H9 (cell line): ENCODE measurements around the gene FOXI2. TPM values are rescaled to one million over a fixed set of nuclear protein-coding genes. Genes with fewer than 3 reads are reported as not detected.
A peak's percentile ranks its signal among the peaks of the same experiment; 100 is the strongest.

Experiments
- DNase-seq: peaks from one replicate; pipeline ENCODE4 v3.0.0-alpha.2; 2017
- H2AFZ ChIP-seq: one replicate; pipeline ENCODE4 v1.6.1; 2013; ENCODE audit warnings: mild to moderate bottlenecking, low read length, control low read depth, moderate library complexity
- H2AK5ac ChIP-seq: 2 replicates; pipeline ENCODE4 v1.6.1; 2013; ENCODE audit warnings: low read length, control low read depth, mixed read lengths; ENCODE audit not compliant: insufficient read length
- H2BK120ac ChIP-seq: one replicate; pipeline ENCODE4 v1.6.1; 2013; ENCODE audit warnings: low read depth, mild to moderate bottlenecking, low read length, control low read depth, inconsistent platforms; ENCODE audit not compliant: poor library complexity, severe bottlenecking
- H2BK12ac ChIP-seq: 2 replicates; pipeline ENCODE4 v1.6.1; 2013; ENCODE audit warnings: low read length, control low read depth, mixed read lengths, low read depth; ENCODE audit not compliant: insufficient read length
- H2BK15ac ChIP-seq: 2 replicates; pipeline ENCODE4 v1.6.1; 2013; ENCODE audit warnings: low read depth, low read length, control low read depth
- H2BK20ac ChIP-seq: one replicate; pipeline ENCODE4 v1.6.1; 2013; ENCODE audit warnings: low read depth, mild to moderate bottlenecking, low read length, control low read depth, inconsistent platforms; ENCODE audit not compliant: poor library complexity, severe bottlenecking
- H2BK5ac ChIP-seq: 2 replicates; pipeline ENCODE4 v1.6.1; 2013; ENCODE audit warnings: low read length, control low read depth, mixed read lengths; ENCODE audit not compliant: insufficient read length
- H3K14ac ChIP-seq: 2 replicates; pipeline ENCODE4 v1.6.1; 2013; ENCODE audit warnings: low read length, control low read depth; ENCODE audit not compliant: insufficient read depth
- H3K18ac ChIP-seq: 2 replicates; pipeline ENCODE4 v1.6.1; 2013; ENCODE audit warnings: low read depth, mild to moderate bottlenecking, mixed read lengths, low read length, control low read depth; ENCODE audit not compliant: insufficient read length
- H3K23ac ChIP-seq: 2 replicates; pipeline ENCODE4 v1.6.1; 2013; ENCODE audit warnings: low read length, control low read depth, mixed read lengths, low read depth; ENCODE audit not compliant: insufficient read length
- H3K23me2 ChIP-seq: 2 replicates; pipeline ENCODE4 v1.6.1; 2013; ENCODE audit warnings: low read depth, mild to moderate bottlenecking, mixed read lengths, low read length, control low read depth; ENCODE audit not compliant: insufficient read length, poor library complexity, severe bottlenecking
- H3K27ac ChIP-seq: 2 replicates; pipeline ENCODE4 v1.5.1; 2013; ENCODE audit warnings: low read length, control low read depth, mixed read lengths, low read depth; ENCODE audit not compliant: insufficient read length
- H3K27me3 ChIP-seq: 2 replicates; pipeline ENCODE4 v1.6.1; 2013; ENCODE audit warnings: low read length, control low read depth, inconsistent platforms; ENCODE audit not compliant: insufficient read depth
- H3K4ac ChIP-seq: 2 replicates; pipeline ENCODE4 v1.6.1; 2013; ENCODE audit warnings: low read depth, mild to moderate bottlenecking, control low read depth, inconsistent platforms, low read length, moderate library complexity
- H3K4me1 ChIP-seq: 2 replicates; pipeline ENCODE4 v1.6.1; 2013; ENCODE audit warnings: low read length, control low read depth, inconsistent platforms; ENCODE audit not compliant: insufficient read depth
- H3K4me2 ChIP-seq: 2 replicates; pipeline ENCODE4 v1.6.1; 2013; ENCODE audit warnings: low read length, control low read depth, mixed read lengths; ENCODE audit not compliant: insufficient read length, insufficient read depth
- H3K56ac ChIP-seq: 2 replicates; pipeline ENCODE4 v1.6.1; 2013; ENCODE audit warnings: low read depth, mild to moderate bottlenecking, mixed read lengths, low read length, control low read depth; ENCODE audit not compliant: insufficient read length
- H3K79me1 ChIP-seq: 2 replicates; pipeline ENCODE4 v1.6.1; 2013; ENCODE audit warnings: low read depth, mild to moderate bottlenecking, moderate library complexity, low read length, control low read depth, inconsistent platforms; ENCODE audit not compliant: insufficient read depth, poor library complexity, severe bottlenecking
- H3K79me2 ChIP-seq: 2 replicates; pipeline ENCODE4 v1.6.1; 2013; ENCODE audit warnings: low read length, control low read depth, inconsistent platforms; ENCODE audit not compliant: insufficient read depth
- H3K9ac ChIP-seq: 2 replicates; pipeline ENCODE4 v1.6.1; 2013; ENCODE audit warnings: low read length, control low read depth, mixed read lengths; ENCODE audit not compliant: insufficient read length; ENCODE audit errors: extremely low read depth
- H3K9me3 ChIP-seq: one replicate; pipeline ENCODE4 v1.6.1; 2013; ENCODE audit warnings: low read depth, low read length, inconsistent platforms; ENCODE audit not compliant: control insufficient read depth
- H3T11ph ChIP-seq: one replicate; pipeline ENCODE4 v1.6.1; 2013; ENCODE audit warnings: mild to moderate bottlenecking, low read length, control low read depth, inconsistent platforms
- H4K20me1 ChIP-seq: one replicate; pipeline ENCODE4 v1.6.1; 2013; ENCODE audit not compliant: control insufficient read depth, insufficient read length, insufficient read depth
- H4K5ac ChIP-seq: 2 replicates; pipeline ENCODE4 v1.6.1; 2013; ENCODE audit warnings: low read depth, mild to moderate bottlenecking, mixed read lengths, low read length, control low read depth; ENCODE audit not compliant: insufficient read length
- H4K8ac ChIP-seq: replicated peaks from 2 replicates; pipeline ENCODE4 v1.6.1; 2013; ENCODE audit warnings: low read length, control low read depth, mixed read lengths, low read depth; ENCODE audit not compliant: insufficient read length
- H4K91ac ChIP-seq: 2 replicates; pipeline ENCODE4 v1.6.1; 2013; ENCODE audit warnings: low read depth, mild to moderate bottlenecking, moderate library complexity, mixed read lengths, low read length, control low read depth; ENCODE audit not compliant: insufficient read length
- H3K27ac Mint-ChIP-seq, 3 experiments: 2 replicates in 2 of 3; 3 replicates in 1 of 3; pipeline ENCODE4 v1.8.0; 2020 to 2021; ENCODE audit warnings: mixed read lengths in 3 of 3, mild to moderate bottlenecking in 1 of 3, moderate library complexity in 1 of 3
- H3K27me3 Mint-ChIP-seq: 2 replicates; pipeline ENCODE4 v1.8.0; 2021; ENCODE audit warnings: low read depth, mild to moderate bottlenecking, moderate library complexity, mixed read lengths
- H3K36me3 Mint-ChIP-seq, 3 experiments: 2 replicates in 2 of 3; 3 replicates in 1 of 3; pipeline ENCODE4 v1.8.0; 2020 to 2021; ENCODE audit warnings: low read depth in 3 of 3, mixed read lengths in 3 of 3; ENCODE audit not compliant: insufficient read depth in 1 of 3
- H3K4me1 Mint-ChIP-seq, 2 experiments: 2 replicates each; pipeline ENCODE4 v1.8.0; 2020; ENCODE audit warnings: mixed read lengths in 2 of 2
- H3K4me3 Mint-ChIP-seq, 2 experiments: 2 replicates in 1 of 2; 3 replicates in 1 of 2; pipeline ENCODE4 v1.8.0; 2020 to 2021; ENCODE audit warnings: mild to moderate bottlenecking in 2 of 2, mixed read lengths in 2 of 2, moderate library complexity in 1 of 2
- H3K9me3 Mint-ChIP-seq, 2 experiments: 2 replicates in 1 of 2; 3 replicates in 1 of 2; pipeline ENCODE4 v1.8.0; 2020; ENCODE audit warnings: mild to moderate bottlenecking in 2 of 2, mixed read lengths in 2 of 2, moderate library complexity in 1 of 2
- WGBS: extraction: QIAGEN DNeasy Blood & Tissue Kit; methylation state at CpG from one replicate; pipeline ENCODE4 v1.1.7; 2013; ENCODE audit warnings: missing lambda C conversion rate, low lambda C conversion rate, mixed read lengths; ENCODE audit not compliant: insufficient read length; ENCODE audit errors: extremely low coverage; 5-methylcytosine and 5-hydroxymethylcytosine counted together
- total RNA-seq: library from RNA; stranded (reverse); gene quantifications from 2 replicates; pipeline ENCODE4 v1.2.1, GENCODE V29; 2021
- TF ChIP-seq, protein P1 (sequence below): fragments of 200-600 bp; sonication (generic); conservative IDR thresholded peaks from 3 replicates; pipeline ENCODE4 v1.8.0; 2021; ENCODE audit warnings: antibody characterized with exemption, mild to moderate bottlenecking

Gene FOXI2
- total RNA-seq, 1 experiment from 2014 or later: 0.42 TPM

DNA sequence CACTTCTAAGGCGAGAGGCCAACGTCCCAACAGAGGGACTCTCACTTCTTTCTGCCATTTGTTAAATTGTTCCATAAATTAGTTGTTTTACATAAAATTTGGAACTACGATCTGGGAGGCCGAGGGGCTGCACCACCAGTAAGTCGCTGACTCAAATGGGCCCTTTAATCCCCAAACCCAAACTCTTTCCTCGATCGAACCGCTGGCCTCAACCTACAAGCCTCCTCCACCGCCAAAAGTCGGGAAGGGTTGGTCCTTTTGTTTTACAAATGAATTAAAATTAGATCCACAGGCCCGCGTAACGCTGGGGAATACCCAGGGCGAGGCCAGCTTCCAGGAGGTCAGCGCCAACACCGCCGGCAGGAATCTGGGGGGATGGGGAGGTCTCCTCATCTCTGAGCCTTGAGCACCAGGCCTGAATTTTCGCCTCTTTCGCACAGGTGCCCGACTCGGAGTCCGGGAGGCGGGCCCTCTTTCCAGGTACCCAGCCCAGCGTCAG, 1.2 kb upstream of the FOXI2 start:
- Histone ChIP-seq H3K4me2 (peak overlapping the region; percentile 44), H3K56ac (no peak overlapping the region), H4K5ac (no peak overlapping the region), H2AK5ac (no peak overlapping the region), H2BK120ac (no peak overlapping the region), H3K18ac (no peak overlapping the region), H3K4ac (no peak overlapping the region), H3K14ac (no peak overlapping the region), H3K4me1 (peaks cover 6% of the 10 kb centered on the region; the same call in 1 of the 2 replicates), H3K79me2 (no peaks in the 10 kb centered on the region), H3K27me3 (peaks cover 46% of the 10 kb centered on the region), H4K20me1 (no peaks in the 10 kb centered on the region), H2BK5ac (no peak overlapping the region), H2AFZ (no peak overlapping the region), H3K23me2 (peaks cover 21% of the 10 kb centered on the region), H3K23ac (no peak overlapping the region), H3K9me3 (no peaks in the 10 kb centered on the region), H2BK15ac (no peak overlapping the region), H3K9ac (no peak overlapping the region), H4K8ac (no peak overlapping the region), H4K91ac (no peak overlapping the region), H3K27ac (no peak overlapping the region), H3T11ph (no peak overlapping the region), H2BK12ac (no peak overlapping the region), H3K79me1 (no peaks in the 10 kb centered on the region), H2BK20ac (no peak overlapping the region)
- peaks cover 20 to 32% of the 10 kb centered on the region in 2 experiments for H3K4me1 Mint-ChIP-seq
- WGBS: no CpG with 5 or more reads among the region's 24 CpGs
- H3K36me3 Mint-ChIP-seq: no peaks in the 10 kb centered on the region; a peak in 1 of 7 replicates
- peak; percentile 66 for DNase-seq
- H3K4me3 Mint-ChIP-seq: peak overlapping the region; percentile 62 to 81
- H3K27ac Mint-ChIP-seq: no peak overlapping the region
- peaks cover 0 to 3% of the 10 kb centered on the region in 2 experiments; a peak in 1 of 5 replicates for H3K9me3 Mint-ChIP-seq
- H3K27me3 Mint-ChIP-seq: peaks cover 96% of the 10 kb centered on the region
- TF ChIP-seq, protein P1, sequence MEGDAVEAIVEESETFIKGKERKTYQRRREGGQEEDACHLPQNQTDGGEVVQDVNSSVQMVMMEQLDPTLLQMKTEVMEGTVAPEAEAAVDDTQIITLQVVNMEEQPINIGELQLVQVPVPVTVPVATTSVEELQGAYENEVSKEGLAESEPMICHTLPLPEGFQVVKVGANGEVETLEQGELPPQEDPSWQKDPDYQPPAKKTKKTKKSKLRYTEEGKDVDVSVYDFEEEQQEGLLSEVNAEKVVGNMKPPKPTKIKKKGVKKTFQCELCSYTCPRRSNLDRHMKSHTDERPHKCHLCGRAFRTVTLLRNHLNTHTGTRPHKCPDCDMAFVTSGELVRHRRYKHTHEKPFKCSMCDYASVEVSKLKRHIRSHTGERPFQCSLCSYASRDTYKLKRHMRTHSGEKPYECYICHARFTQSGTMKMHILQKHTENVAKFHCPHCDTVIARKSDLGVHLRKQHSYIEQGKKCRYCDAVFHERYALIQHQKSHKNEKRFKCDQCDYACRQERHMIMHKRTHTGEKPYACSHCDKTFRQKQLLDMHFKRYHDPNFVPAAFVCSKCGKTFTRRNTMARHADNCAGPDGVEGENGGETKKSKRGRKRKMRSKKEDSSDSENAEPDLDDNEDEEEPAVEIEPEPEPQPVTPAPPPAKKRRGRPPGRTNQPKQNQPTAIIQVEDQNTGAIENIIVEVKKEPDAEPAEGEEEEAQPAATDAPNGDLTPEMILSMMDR: no peak
